ENCODE data around the gene TMEM123.

DNA sequence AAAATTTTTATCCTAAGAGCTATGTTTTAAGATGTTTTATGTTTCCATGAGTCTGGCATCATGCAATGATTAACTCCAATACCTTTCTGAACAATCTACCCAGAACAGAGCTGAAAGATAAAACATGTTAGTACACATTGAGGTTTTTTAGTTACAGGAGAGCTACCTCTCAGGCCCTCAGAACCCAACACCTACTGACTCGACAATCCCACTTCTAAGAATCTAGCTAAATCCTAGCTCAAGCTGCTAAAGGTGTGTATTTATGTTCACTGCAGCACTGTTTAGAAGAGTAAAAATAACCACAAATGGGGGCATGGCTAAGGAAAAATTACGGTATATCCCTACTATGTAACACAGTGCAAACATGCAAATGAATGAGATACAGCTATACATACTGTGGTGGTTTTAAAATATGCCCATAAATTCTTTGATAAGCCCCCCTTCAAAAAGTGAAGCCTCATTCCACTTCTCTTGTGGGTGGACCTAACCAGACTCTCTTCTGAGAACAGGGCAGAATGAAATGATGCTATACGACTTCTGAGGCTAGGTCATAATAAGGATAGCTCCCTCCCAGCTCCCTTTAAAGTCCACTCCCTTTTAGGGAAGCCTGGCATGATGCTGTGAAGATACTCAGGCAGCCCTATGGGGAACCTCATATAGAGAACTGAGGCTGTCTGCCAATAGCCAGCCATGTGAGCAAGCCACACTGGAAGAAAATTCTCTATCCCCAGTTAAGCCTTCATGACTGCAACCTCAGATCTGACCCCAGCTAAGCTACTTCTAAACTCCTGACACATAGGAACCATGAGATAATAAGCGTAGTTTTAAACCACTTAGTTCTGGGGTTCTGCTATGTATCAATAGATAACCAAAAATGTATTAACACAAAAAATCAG, 29.5 kb downstream of the TMEM123 start:
- TF ChIP-seq, protein P1, sequence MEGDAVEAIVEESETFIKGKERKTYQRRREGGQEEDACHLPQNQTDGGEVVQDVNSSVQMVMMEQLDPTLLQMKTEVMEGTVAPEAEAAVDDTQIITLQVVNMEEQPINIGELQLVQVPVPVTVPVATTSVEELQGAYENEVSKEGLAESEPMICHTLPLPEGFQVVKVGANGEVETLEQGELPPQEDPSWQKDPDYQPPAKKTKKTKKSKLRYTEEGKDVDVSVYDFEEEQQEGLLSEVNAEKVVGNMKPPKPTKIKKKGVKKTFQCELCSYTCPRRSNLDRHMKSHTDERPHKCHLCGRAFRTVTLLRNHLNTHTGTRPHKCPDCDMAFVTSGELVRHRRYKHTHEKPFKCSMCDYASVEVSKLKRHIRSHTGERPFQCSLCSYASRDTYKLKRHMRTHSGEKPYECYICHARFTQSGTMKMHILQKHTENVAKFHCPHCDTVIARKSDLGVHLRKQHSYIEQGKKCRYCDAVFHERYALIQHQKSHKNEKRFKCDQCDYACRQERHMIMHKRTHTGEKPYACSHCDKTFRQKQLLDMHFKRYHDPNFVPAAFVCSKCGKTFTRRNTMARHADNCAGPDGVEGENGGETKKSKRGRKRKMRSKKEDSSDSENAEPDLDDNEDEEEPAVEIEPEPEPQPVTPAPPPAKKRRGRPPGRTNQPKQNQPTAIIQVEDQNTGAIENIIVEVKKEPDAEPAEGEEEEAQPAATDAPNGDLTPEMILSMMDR (conservative IDR thresholded peaks at IDR 0.05; ENCODE audit: low read depth, low read length), result no peak
- TF ChIP-seq NFE2L2 (IDR thresholded peaks at IDR 0.05; ENCODE audit: low read depth, low read length) (no peak), SMC3 (IDR thresholded peaks at IDR 0.05; ENCODE audit: low read depth, low read length) (no peak), POLR2A (IDR thresholded peaks at IDR 0.05; ENCODE audit: low read depth, low read length) (no peak), BHLHE40 (IDR thresholded peaks at IDR 0.05; ENCODE audit: low read depth, low read length) (no peak), RAD21 (IDR thresholded peaks at IDR 0.05; ENCODE audit: low read length) (no peak), MAZ (IDR thresholded peaks at IDR 0.05; ENCODE audit: borderline replicate concordance, low read depth, low read length) (no peak), RFX5 (IDR thresholded peaks at IDR 0.05; ENCODE audit: low read depth, low read length) (no peak), MAFK (IDR thresholded peaks at IDR 0.05; ENCODE audit: low read depth, low read length) (no peak), MXI1 (IDR thresholded peaks at IDR 0.05; ENCODE audit: borderline replicate concordance, low read depth, low read length) (no peak)
- TF ChIP-seq, protein P2, sequence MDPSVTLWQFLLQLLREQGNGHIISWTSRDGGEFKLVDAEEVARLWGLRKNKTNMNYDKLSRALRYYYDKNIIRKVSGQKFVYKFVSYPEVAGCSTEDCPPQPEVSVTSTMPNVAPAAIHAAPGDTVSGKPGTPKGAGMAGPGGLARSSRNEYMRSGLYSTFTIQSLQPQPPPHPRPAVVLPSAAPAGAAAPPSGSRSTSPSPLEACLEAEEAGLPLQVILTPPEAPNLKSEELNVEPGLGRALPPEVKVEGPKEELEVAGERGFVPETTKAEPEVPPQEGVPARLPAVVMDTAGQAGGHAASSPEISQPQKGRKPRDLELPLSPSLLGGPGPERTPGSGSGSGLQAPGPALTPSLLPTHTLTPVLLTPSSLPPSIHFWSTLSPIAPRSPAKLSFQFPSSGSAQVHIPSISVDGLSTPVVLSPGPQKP (IDR thresholded peaks at IDR 0.05; ENCODE audit: borderline replicate concordance, low read depth, low read length), result no peak
- TF ChIP-seq, protein P3, sequence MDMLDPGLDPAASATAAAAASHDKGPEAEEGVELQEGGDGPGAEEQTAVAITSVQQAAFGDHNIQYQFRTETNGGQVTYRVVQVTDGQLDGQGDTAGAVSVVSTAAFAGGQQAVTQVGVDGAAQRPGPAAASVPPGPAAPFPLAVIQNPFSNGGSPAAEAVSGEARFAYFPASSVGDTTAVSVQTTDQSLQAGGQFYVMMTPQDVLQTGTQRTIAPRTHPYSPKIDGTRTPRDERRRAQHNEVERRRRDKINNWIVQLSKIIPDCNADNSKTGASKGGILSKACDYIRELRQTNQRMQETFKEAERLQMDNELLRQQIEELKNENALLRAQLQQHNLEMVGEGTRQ (IDR thresholded peaks at IDR 0.05; ENCODE audit: low read depth, low read length), result no peak
